PC-9 (cell line): ENCODE data around the gene MFSD12.

Experiments
- CTCF ChIP-seq: fragments of 200-600 bp; sonication (generic); conservative IDR thresholded peaks from 2 replicates; pipeline ENCODE4 v1.6.1; 2017; ENCODE audit warnings: mixed run types, antibody characterized with exemption, mild to moderate bottlenecking, moderate library complexity
- EZH2 ChIP-seq: fragments of 200-600 bp; sonication (generic); IDR thresholded peaks from 2 replicates; pipeline ENCODE4 v1.8.0; 2017; ENCODE audit warnings: antibody characterized with exemption, low read depth

GRCh38 chr19:3528539-3529211 is 28.7 kb downstream of the MFSD12 start:
- no peak for TF ChIP-seq CTCF
- no peak for TF ChIP-seq EZH2
